Measurements from ENCODE around the gene SMYD1. TPM values are rescaled to one million over a fixed set of nuclear protein-coding genes. Genes with fewer than 3 reads are reported as not detected.

The SMYD1 gene
- total RNA-seq, 1 experiment from 2014 or later: not detected

GRCh38 chr2:88141952-88142351 is 74.3 kb downstream of the SMYD1 start:
- DNase-seq (ENCODE audit: low read depth): no peak

DNA sequence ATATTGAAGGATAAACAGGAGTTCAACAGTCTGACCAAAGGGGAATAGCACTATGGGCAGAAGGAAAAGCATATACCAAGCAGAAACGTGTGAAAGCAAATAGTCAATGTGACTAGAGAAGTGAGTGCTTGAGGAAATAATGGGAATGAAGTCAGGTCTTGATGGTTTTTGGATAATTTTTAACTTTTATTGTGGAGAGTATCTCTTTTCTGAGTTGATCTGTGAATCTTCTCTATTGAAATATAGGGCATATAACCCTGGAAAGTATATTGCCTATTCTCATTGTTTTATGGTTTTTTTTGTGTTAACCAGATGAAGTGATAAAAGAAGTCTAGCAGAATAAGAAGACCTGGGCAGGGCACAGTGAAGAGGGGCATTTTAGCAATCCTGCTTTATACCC is 76.6 kb downstream of the SMYD1 start:
- DNase-seq (ENCODE audit: low read depth): no peak

- no peak for DNase-seq (ENCODE audit: low read depth)
Measured at GRCh38 chr2:88144914-88145497, 77.4 kb downstream of the SMYD1 start.

- no peak for DNase-seq (ENCODE audit: low read depth)
Measured at GRCh38 chr2:88146590-88146989, 79.0 kb downstream of the SMYD1 start.

DNA sequence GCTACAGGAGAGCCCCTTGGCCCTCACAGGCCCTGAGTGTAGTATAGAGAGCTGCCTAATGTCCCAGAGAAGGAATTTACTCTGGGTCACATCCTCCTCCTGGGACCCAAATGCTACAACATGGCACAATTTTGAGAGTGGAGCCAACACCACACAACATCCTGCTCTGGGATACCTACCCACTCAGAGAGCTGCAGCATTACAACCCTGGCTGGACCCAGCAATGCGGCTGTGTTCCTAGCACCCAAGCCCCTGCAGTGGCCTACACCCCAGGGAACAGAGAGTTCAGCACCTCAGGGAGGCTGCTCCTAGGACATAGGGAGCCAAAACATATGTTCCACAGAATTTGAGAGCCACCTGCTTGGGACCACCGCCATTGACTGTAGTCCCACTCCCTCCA is 79.5 kb downstream of the SMYD1 start:
- no peak for DNase-seq (ENCODE audit: low read depth)

- DNase-seq (ENCODE audit: low read depth): no peak
Measured at GRCh38 chr2:88148929-88149438, 81.4 kb downstream of the SMYD1 start.

DNA sequence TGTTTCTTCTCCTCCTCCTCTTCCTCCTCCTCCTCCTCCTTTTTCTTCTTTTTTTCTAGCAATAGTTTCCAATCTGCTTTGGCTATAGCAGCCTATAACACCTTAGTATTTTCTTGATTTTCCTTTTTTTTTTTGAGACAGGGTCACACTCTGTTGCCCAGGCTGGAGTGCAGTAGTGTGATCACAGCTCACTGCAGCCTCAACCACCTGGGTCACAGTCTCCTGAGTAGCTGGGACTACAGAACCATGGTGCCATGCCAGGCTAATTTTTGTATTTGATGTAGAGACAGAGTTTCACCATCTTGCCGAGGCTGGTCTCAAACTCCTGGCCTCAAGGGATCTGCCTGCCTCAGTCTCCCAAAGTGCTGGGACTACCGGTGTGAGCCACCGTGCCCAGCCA is 91.9 kb downstream of the SMYD1 start:
- DNase-seq (ENCODE audit: low read depth): no peak

- peak; percentile 61 for DNase-seq (ENCODE audit: low read depth)
Measured at GRCh38 chr2:88159955-88160415, 92.4 kb downstream of the SMYD1 start.

DNA sequence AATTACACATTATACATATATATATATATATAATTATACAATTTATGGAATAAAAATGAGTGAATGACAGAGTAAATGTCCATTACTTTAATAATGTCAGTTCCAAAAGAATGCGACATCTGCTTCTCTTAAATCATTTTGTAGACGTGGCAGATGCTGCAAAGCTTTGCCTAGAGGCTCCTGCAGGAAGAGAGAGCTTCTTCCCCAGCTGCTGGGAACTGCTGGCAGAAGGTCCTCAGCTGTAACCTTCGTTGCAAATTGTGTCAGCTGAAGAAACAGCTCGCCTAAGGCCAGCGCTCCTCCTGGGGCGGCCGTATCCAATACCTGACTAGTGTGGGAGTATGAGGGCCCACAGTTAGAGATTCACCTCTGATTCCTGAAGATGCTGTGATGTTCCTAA is 92.9 kb downstream of the SMYD1 start:
- no peak for DNase-seq (ENCODE audit: low read depth)

GRCh38 chr2:88161446-88162244 is 94.0 kb downstream of the SMYD1 start:
- no peak for DNase-seq (ENCODE audit: low read depth)

Other genes starting within 250 kb of the SMYD1 start
- 1.8 and 3.4 TPM in 2 replicates for gene RGPD2, start 242.0 kb upstream of the SMYD1 start, total RNA-seq (2014; rRNA removed; shearing (Covaris generic))
- not detected in 2 replicates for gene RNU2-63P, start 51.3 kb upstream of the SMYD1 start, total RNA-seq (2014; rRNA removed; shearing (Covaris generic))
- gene KRCC1, start 12.0 kb upstream of the SMYD1 start, total RNA-seq (2014; rRNA removed; shearing (Covaris generic)): 35.0 and 36.2 TPM in 2 replicates
- not detected in 2 replicates for gene FABP1, start 60.2 kb downstream of the SMYD1 start, total RNA-seq (2014; rRNA removed; shearing (Covaris generic))
- 4.4 and 4.6 TPM in 2 replicates for gene THNSL2, start 102.5 kb downstream of the SMYD1 start, total RNA-seq (2014; rRNA removed; shearing (Covaris generic))

Measured in RPMI7951 (cell line).